PC-3 (cell line): ENCODE measurements around the gene GZF1. TPM values are rescaled to one million over a fixed set of nuclear protein-coding genes. Genes with fewer than 3 reads are reported as not detected.

Source experiments
- ATAC-seq: fragments of 200-7000 bp; cut with Tn5 transposase; 2 replicates; pipeline ENCODE4 v1.9.1; 2020; ENCODE audit warnings: mild to moderate bottlenecking, moderate library complexity
- BruUV-seq: library from RNA; stranded (reverse); fragments of 400-500 nt; replicated peaks from 2 replicates; lab custom pipeline; 2021; lab: Mats Ljungman, UMichigan
- CTCF ChIA-PET: fragments of 300-600 bp; sonication (Branson Sonifier 250); formaldehyde crosslinking; loops from one replicate; lab custom pipeline; 2022; ENCODE audit warnings: antibody characterized with exemption; lab: Charles Lee
- POLR2A ChIA-PET: fragments of 300-600 bp; sonication (Branson Sonifier 250); formaldehyde crosslinking; loops from one replicate; lab custom pipeline; 2022; ENCODE audit warnings: antibody characterized with exemption; ENCODE audit not compliant: unreplicated experiment; lab: Charles Lee
- DNase-seq: peaks from one replicate; pipeline ENCODE4 v3.0.0-alpha.2; 2015
- H2AFZ ChIP-seq: fragments of 300-600 bp; sonication (generic); 2 replicates; pipeline ENCODE4 v1.6.0; 2016; ENCODE audit warnings: antibody characterized with exemption, low read length
- H3F3A ChIP-seq: fragments of 300-600 bp; sonication (generic); one replicate; pipeline ENCODE4 v1.6.0; 2017; ENCODE audit warnings: antibody characterized with exemption, low read length, control low read depth, mild to moderate bottlenecking; ENCODE audit not compliant: unreplicated experiment
- H3K27ac ChIP-seq: fragments of 300-600 bp; sonication (generic); 2 replicates; pipeline ENCODE4 v1.5.1; 2016; ENCODE audit warnings: mild to moderate bottlenecking, low read length
- H3K27me3 ChIP-seq: fragments of 300-600 bp; sonication (generic); 2 replicates; pipeline ENCODE4 v1.6.1; 2016; ENCODE audit warnings: low read length, mixed read lengths
- H3K36me3 ChIP-seq: fragments of 300-600 bp; sonication (generic); 2 replicates; pipeline ENCODE4 v1.6.1; 2016; ENCODE audit warnings: low read depth, mixed run types, low read length, mixed read lengths
- H3K4me1 ChIP-seq: fragments of 300-600 bp; sonication (generic); 2 replicates; pipeline ENCODE4 v1.5.1; 2016; ENCODE audit warnings: low read length; ENCODE audit not compliant: insufficient read depth
- H3K4me2 ChIP-seq: fragments of 300-600 bp; sonication (generic); 2 replicates; pipeline ENCODE4 v1.6.0; 2016; ENCODE audit warnings: low read length
- H3K4me3 ChIP-seq: fragments of 300-600 bp; sonication (generic); 2 replicates; pipeline ENCODE4 v1.5.1; 2016; ENCODE audit warnings: mild to moderate bottlenecking, low read length, mixed read lengths
- H3K79me2 ChIP-seq: fragments of 300-600 bp; sonication (generic); 2 replicates; pipeline ENCODE4 v1.6.1; 2017; ENCODE audit warnings: low read length, mixed read lengths
- H3K9ac ChIP-seq: fragments of 300-600 bp; sonication (generic); 2 replicates; pipeline ENCODE4 v1.6.0; 2016; ENCODE audit warnings: mild to moderate bottlenecking, low read length
- H3K9me2 ChIP-seq: fragments of 300-600 bp; sonication (generic); replicated peaks from 2 replicates; pipeline ENCODE4 v1.6.1; 2016; ENCODE audit warnings: mixed run types, low read length, mixed read lengths
- H3K9me3 ChIP-seq: fragments of 300-600 bp; sonication (generic); 2 replicates; pipeline ENCODE4 v1.6.1; 2016; ENCODE audit warnings: low read length, mixed read lengths
- H4K20me1 ChIP-seq: fragments of 300-600 bp; sonication (generic); 2 replicates; pipeline ENCODE4 v1.6.1; 2016; ENCODE audit warnings: low read length, mixed read lengths
- CTCF ChIP-seq: fragments of 300-600 bp; sonication (generic); conservative IDR thresholded peaks from 2 replicates; pipeline ENCODE4 v1.5.1; 2017; ENCODE audit warnings: antibody characterized with exemption, low read depth, mild to moderate bottlenecking, low read length
- EZH2 ChIP-seq: fragments of 300-600 bp; sonication (generic); IDR thresholded peaks from one replicate; pipeline ENCODE4 v1.6.1; 2017; ENCODE audit warnings: antibody characterized with exemption, mild to moderate bottlenecking, low read length; ENCODE audit not compliant: unreplicated experiment
- EZH2phosphoT487 ChIP-seq: fragments of 300-600 bp; sonication (generic); IDR thresholded peaks from 2 replicates; pipeline ENCODE4 v1.6.1; 2018; ENCODE audit warnings: mild to moderate bottlenecking, antibody characterized with exemption, low read length, borderline replicate concordance
- intact Hi-C: fragments of 100-400 bp; cut with micrococcal nuclease; formaldehyde crosslinking; loops from 2 replicates; pipeline ENCODE4 v1.9.0; 2023
- total RNA-seq: library from RNA; depleted of rRNA; stranded (reverse); fragments of >200 nt; gene quantifications from 2 replicates; pipeline ENCODE4 v1.2.3, GENCODE V29; 2014

Gene GZF1
- total RNA-seq, 1 experiment from 2014 or later: 16.0 TPM

GRCh38 chr20:23350196-23350903, 11.6 kb upstream of the GZF1 start, which contains the start of gene NXT1:
Gene NXT1, plus strand, starts transcription at chr20:23350791. Its CDS starts 3,251 bp downstream, at chr20:23354042.
- Histone ChIP-seq H3K9me2 (no peaks in the 10 kb centered on the region), H3F3A (no peaks in the 10 kb centered on the region), H3K79me2 (peaks cover 48% of the 10 kb centered on the region), H3K9me3 (no peaks in the 10 kb centered on the region), H3K4me2 (peak within 1 kb of the TSS; percentile 97), H3K4me1 (peaks cover 18% of the 10 kb centered on the region), H3K4me3 (peak within 1 kb of the TSS; percentile 89), H4K20me1 (peaks cover 22% of the 10 kb centered on the region), H3K27ac (peak within 1 kb of the TSS; percentile 87), H3K27me3 (no peaks in the 10 kb centered on the region), H2AFZ (peak within 1 kb of the TSS; percentile 95), H3K36me3 (peaks cover 17% of the 10 kb centered on the region; the same call in 1 of the 2 replicates), H3K9ac (peak within 1 kb of the TSS; percentile 99)
- peak; percentile 99 for DNase-seq
- CTCF ChIA-PET: interaction anchor here (0.5 to 1.3 kb wide), 13 partner anchors 8 to 1012 kb away, joined by 3 to 15 read pairs (median 4); partner anchors contain the start of gene NAPB
- no peak for TF ChIP-seq CTCF
- no peak for TF ChIP-seq EZH2phosphoT487
- TF ChIP-seq EZH2: no peak
- peak; percentile 87 for ATAC-seq
- BruUV-seq: TSS peak; percentile 77
- intact Hi-C loops: loop anchor here (1.0 to 10.0 kb wide), 6 partner anchors 8 to 1004 kb away; partner anchors contain the start of genes GZF1 and NAPB
- POLR2A ChIA-PET: interaction anchor here (0.5 to 1.8 kb wide), 8 partner anchors 8 to 838 kb away, joined by 3 to 20 read pairs (median 4); partner anchors contain the start of gene GZF1

- intact Hi-C loops: loop anchor here (1.0 to 10.0 kb wide), 6 partner anchors 7 to 1005 kb away; partner anchors contain the start of genes GZF1 and NAPB
- peak; percentile 9 for ATAC-seq
- Histone ChIP-seq H3K4me2 (peak overlapping the region; percentile 97), H3K27ac (peak overlapping the region; percentile 68), H4K20me1 (peaks cover 22% of the 10 kb centered on the region), H3K9me3 (no peaks in the 10 kb centered on the region), H3K36me3 (peaks cover 19% of the 10 kb centered on the region; the same call in 1 of the 2 replicates), H3F3A (no peaks in the 10 kb centered on the region), H3K27me3 (no peaks in the 10 kb centered on the region), H3K9ac (peak overlapping the region; percentile 99), H3K9me2 (no peaks in the 10 kb centered on the region), H2AFZ (peak overlapping the region; percentile 91), H3K4me1 (peaks cover 18% of the 10 kb centered on the region), H3K4me3 (peak overlapping the region; percentile 89), H3K79me2 (peaks cover 55% of the 10 kb centered on the region)
- POLR2A ChIA-PET: interaction anchor here (0.6 to 1.8 kb wide), 5 partner anchors 7 to 839 kb away, joined by 3 to 20 read pairs (median 3); partner anchors contain the start of gene GZF1
- TF ChIP-seq EZH2 (no peak), CTCF (no peak), EZH2phosphoT487 (no peak)
- no TSS peak for BruUV-seq
- CTCF ChIA-PET: no interaction called here
- DNase-seq: peak; percentile 57
These were observed 10.8 kb upstream of the GZF1 start for GRCh38 chr20:23350904-23351838.
